NCI-H345 (cell line): Measurements from ENCODE around the gene TYROBP.
"Not testable (repeated sequence)": the region's sequence is repeated elsewhere in the genome, so short reads cannot be mapped to it uniquely, and the experiment has no call there.

Experiments used
- DNase-seq: peaks from one replicate; lab custom pipeline; 2025; lab: John Stamatoyannopoulos, UW

TYROBP gene

DNA sequence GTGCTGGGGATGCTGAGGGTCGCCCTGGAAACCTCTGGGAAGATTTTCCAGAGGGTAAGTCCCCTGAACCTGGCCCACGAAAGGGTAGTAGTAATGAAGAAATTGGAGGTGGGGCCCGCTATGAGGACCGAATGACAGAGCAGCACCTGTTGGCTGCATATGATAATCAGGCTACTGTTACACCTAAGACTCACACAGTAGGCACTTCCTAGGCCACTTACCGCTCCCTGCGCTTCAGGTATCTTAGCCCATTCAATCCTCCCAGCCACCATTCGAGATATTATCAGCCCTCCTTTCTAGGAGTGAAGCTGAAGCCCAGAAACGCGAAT lies 23.7 kb upstream of the TYROBP start:
- no peak for DNase-seq

DNA sequence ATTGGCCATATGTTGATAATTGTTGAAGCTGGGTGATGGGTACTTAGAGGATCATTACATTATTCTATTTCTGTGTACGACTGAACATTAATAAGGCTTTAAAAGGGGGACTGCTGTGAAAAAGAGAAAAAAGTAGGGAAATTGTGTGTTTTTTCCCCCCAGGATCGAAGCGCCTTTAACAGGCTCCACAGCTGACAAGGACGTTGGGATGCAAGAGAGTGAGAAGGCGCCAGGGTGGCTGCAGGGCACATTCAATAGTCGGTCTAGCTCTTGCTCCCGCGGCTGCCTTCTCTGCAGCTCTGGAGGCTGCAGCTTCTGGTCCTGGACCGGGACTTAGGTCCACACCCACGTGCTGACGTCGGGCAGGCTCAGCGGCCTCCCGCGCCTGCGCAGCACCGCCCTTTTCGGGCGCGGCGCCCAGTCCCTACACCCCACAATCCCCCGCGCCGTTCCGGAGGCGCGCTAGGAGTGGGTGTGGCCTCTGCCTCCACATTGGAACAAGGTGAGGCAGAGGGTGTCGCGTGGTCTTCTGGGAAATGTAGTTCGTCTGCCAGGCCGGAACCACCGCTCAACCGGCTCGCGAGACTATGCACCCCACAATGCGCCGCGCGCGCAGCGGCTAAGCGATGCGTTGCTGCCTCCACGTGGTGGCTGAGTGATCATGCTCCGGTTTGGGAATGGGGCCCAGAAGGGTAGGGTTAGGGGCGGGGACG lies 23.2 kb upstream of the TYROBP start:
- DNase-seq, result peak; percentile 100

DNA sequence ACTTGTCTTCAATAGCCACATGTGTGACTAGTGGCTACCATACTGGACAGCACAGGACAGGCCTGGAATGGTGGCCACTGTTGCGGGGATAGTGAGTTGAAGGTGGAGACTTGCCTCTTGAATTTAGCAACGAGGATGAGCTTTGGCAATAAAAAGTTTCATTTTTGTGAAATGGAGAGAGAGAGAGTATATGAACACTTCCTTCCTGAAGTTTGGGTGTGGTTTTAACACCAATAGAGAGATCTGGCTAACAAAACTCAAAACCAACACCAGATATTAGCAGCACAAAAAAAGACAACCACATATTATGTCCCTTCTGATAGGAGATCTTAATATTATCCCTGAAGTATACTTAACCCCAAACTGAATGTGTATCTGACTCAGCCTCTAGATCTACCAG lies 21.8 kb upstream of the TYROBP start:
- no peak for DNase-seq

- DNase-seq, result no peak
Measured at GRCh38 chr19:35928507-35928906, 20.4 kb upstream of the TYROBP start.

DNA sequence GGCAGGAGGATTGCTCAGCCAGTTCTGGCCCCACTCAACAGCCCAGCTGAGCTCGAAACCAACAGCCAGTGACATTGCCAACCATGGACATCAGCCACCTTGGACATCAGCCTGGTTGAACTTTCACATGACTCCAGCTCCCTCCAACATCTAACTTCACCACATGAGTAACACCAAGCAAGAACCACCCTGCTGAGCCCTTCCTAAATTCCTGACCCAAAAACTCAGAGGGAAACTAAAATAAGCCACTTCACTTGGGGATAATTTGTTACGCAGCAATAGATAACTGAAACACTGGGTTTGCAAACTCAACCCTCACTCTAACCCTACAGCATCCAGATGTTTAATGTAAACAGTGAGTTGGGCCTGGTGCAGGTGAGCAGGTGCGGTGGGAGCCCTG lies 17.4 kb upstream of the TYROBP start:
- no peak for DNase-seq

DNA sequence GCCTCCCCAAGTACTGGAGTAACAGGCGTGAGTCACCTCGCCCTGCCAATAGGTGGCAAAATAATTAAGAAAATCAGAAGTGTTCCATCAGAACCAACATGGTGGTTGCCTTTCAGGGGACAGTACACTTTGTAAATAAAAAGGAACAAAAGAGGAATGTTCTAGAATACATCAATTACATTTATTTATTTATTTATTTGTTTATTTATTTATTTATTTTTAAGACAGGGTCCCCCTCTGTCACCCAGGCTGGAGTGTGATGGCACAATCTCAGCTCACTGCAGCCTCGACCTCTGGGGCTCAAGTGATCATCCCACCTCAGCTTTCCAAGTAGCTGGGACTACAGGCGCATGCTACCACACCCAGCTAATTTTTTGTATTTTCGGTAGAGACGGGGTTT lies 12.9 kb upstream of the TYROBP start:
- no peak for DNase-seq

DNA sequence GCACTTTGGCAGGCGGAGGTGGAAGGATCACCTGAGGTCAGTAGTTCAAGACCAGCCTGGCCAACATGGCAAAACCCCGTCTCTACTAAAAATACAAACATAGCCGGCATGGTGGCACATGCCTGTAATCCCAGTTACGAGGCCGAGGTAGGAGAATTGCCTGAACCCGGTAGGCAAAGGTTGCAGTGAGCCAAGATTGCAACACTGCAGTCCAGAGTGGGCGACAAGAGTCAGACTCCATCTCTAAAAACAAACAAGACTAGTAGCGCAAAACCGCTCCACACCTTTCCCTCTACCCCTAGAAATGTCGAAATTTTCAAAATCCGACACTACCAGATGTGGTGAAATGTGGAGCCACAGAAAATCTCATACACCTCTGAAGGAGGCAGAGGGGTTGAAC lies 11.2 kb upstream of the TYROBP start:
- DNase-seq, result no peak

DNA sequence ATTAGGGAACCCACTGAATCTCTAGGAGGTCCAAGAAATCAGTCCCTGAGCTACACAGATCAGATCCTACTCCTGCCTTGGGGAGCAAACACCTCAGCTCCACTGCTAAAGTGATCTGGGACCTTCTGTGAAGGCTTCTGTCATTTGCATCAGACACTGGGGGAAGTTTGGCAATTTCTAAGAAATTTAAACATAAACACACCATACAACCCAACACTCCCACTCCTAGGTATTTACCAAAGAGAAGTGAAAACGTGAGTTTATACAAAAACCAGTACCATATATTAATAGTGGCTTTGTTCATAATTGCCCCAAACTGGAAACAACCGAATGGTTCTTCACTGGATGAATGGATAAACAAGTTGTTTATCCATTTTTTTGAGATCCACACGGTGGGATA lies 7.3 kb upstream of the TYROBP start:
- DNase-seq, result no peak

- no peak for DNase-seq
Measured at GRCh38 chr19:35913589-35913988, 5.5 kb upstream of the TYROBP start.

DNA sequence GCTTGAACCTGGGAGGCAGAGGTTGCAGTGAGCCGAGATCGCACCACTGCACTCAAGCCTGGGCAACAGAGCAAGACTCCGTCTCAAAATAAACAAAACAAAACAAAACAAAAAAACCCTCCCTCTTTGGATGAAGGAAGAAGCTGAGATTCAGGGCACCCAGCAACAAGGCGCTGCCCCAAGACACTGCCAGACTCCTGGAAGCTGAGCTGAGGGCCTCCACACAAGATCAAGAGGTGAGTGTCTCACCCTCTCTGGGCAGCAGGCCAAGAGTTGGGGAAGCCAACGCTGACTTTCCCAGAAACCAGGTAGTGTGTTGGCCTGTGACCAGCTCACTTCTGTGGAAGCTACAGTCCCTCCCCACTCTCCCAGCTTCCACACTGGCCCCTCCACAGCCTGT lies 3.7 kb upstream of the TYROBP start:
- peak; percentile 14 for DNase-seq

DNA sequence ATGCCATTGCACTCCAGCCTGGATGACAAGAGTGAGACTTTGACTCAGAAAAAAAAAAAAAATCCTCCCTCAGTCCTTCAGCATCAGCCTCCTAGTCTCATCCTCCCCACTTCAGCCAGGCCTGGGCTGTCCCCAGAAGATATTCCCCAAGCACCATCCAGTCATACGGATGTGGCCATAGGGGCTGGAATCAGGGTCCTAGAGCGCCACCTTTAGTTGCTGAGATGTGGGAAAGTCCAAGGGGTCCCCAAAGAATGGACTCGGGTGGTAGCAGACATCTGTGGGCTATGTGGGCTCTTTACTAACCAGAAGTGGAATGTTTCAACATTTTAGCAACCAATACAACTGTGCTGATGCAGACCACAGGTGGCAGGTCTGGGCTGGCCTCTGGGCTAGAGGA lies 3.1 kb upstream of the TYROBP start:
- DNase-seq, result no peak

DNA sequence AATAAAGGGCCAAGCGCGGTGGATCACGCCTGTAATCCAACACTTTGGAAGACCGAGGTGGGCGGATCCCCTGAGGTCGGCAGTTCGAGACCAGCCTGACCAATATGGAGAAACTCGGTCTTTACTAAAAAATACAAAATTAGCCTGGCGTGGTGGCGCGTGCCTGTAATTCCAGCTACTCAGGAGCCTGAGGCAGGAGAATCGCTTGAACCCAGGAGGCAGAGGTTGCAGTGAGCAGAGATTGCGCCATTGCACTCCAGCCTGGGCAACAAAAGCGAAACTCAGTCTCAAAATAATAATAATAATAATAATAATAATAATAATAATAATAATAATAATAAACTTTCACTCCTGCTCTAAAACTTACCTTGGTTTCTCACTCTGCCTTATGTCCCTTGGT lies 2.3 kb upstream of the TYROBP start:
- not testable (repeated sequence) for DNase-seq

- no peak for DNase-seq
Measured at GRCh38 chr19:35909684-35910035, 1.6 kb upstream of the TYROBP start.

DNA sequence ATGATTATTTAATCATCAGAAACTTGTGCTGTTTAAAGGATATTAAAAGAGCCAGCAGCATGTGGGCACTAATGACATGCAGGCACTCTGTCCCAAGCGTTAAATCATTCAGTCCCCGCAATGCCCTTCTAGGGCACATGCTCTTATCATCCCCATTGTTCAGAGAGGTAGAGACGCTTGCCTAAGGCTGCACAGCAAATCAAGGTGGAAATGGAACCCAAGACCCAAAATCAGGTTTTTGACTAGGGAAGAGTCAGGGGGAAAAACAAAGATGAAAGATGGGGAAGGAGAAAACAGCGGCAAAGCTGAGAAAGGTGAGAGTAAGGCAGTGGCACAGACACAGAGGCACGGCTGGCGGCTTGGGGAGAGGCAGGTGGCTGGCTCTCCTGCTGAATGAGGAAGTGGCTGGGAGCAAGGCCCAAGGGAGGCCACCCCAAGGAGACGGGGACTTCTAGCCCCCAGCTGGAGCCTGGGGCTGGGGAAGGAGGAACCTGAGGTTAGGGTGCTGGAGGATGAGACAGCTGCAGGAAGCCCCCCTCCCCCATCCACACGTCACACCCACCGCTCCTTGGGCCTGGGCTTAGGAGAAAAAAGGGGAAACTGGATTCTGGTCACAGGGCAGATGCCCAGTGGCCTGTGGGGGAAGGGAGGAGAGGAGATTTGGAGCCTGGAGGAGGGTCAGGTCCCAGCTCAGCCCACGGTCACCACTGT lies 1.0 kb upstream of the TYROBP start:
- no peak for DNase-seq

DNA sequence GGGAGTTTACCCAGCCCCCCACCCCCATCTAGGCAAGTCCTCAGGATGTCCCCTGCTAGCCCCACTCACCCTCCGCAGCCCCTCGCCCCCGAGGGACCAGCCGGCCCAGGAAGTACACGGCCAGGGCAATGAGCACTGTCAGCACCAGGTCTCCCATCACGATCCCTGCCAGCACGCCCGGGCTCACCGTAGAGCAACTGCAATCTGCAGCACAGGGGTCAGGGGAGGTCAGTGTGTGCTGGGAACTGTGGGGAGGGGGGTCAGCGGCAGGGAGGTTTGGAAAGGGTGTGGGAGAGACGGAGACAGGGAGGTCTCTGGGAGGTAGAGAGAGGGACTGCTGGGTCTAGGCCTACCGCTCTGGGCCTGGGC lies 734 bp downstream of the TYROBP start:
- no peak for DNase-seq

GRCh38 chr19:35905178-35905727 lies 2.8 kb downstream of the TYROBP start:
- DNase-seq, result no peak

DNA sequence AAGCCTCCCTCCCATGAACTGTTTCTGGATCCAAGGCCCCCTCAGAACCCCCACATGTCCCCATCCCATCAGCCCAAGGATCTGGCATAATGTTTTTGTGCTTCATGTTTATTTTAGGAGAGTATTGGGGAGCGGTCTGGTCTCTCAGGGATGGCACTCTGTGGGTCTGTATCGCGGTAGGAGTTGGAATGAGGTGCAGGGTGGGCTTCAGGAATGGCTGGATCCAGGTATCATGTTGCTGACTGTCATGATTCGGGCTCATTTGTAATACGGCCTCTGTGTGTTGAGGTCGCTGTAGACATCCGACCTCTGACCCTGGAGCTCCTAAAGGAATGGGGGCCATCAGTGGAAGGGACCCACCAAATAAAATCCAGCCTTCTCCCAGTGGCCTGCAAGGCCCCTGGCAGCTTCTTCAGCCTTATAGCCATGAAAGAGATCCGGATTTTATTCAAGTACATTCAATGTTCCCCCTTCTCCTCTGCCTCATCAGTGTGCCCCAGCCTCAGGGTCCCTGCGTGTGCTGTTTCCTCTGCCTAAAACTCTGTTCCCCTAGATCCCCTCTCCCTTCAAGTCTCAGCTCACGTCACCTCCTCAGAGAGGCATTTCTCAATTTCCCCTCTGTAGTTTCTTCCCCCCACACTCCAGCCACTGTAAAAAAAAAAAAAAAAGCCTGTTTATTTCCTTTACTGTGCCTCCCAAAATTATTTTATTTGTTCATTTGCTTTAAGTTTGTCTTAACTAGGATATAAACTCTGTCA lies 3.6 kb downstream of the TYROBP start:
- no peak for DNase-seq

GRCh38 chr19:35903550-35904179 lies 4.4 kb downstream of the TYROBP start:
- peak; percentile 91 for DNase-seq

DNA sequence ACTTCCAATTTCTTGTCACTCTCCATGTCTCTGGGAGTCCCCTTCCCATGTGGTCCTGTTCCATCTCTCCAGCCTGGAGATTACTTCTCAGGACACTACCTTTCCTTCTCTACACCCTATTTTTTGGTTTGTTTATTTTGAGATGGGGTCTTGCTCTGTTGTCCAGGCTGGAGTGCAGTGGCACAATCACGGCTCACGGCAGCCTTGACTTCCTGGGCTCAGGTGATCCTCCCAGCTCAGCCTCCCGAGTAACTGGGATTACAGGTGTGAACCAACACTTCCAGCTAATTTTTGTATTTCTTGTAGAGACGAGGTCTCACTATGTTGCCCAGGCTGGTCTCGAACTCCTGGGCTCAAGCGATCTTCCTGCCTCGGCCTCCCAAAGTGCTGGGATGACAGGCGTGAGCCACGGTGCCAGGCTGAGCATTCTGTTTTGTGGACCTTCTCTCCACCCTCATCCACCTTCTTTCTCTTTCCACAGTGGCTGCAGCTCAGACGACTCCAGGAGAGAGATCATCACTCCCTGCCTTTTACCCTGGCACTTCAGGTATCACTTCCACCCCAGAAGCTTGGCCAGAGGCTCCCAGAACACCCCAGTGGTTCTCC lies 5.1 kb downstream of the TYROBP start:
- DNase-seq, result no peak

DNA sequence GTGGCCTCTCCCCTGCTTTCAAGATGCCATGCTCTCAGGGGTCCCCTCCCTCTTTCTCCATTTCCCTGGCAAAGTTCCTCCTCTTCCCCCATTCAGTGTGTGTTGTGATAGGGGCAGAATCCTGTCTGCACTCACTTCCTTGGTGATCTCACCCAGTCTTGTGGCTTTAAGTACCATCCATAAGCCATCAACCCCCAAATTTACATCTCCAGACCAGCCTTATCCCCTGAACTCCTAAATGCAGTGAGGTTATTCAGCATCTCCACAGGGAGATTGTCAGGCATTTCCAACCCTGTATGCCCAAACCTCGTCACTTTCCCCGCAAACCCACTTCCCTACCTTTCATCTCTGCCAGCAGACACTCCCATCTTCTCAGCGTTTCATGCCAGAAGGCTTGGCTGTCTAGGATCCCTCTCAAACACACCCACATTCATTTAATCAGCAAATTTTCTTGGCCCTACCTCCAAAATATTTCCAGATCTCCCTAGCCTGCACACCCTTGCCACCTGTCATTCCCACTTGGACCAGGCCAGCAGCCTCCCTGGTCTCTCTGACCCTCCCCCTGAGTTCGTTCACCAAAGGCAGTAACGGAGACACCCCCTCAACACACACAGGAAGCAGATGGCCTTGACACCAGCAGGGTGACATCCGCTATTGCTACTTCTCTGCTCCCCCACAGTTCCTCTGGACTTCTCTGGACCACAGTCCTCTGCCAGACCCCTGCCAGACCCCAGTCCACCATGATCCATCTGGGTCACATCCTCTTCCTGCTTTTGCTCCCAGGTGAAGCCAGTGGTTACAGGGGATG lies 6.0 kb downstream of the TYROBP start, which contains the start of gene HCST:
Gene HCST, plus strand, starts transcription at position 676 of the 808 bp plus-strand sequence. Its CDS starts 65 bp downstream, at position 741.
- DNase-seq, result no peak

- no peak for DNase-seq
Measured at GRCh38 chr19:35901055-35901644, 6.9 kb downstream of the TYROBP start.
